Stromal cell of bone marrow (primary cell): ENCODE measurements around the gene IRF7.

Source experiments
- DNase-seq: peaks from one replicate; pipeline ENCODE4 v3.0.0-alpha.2; 2012; ENCODE audit warnings: low read depth

The IRF7 gene

GRCh38 chr11:607971-608659, 7.6 kb downstream of the IRF7 start:
- no peak for DNase-seq

GRCh38 chr11:607020-607780, 8.6 kb downstream of the IRF7 start:
- DNase-seq = no peak

GRCh38 chr11:606245-606644, 9.5 kb downstream of the IRF7 start:
- DNase-seq = no peak

GRCh38 chr11:605286-606129, 10.2 kb downstream of the IRF7 start:
- DNase-seq = no peak

- no peak for DNase-seq
Measured at GRCh38 chr11:603154-603553, 12.6 kb downstream of the IRF7 start.

- no peak for DNase-seq
Measured at GRCh38 chr11:601573-602245, 14.0 kb downstream of the IRF7 start.

- DNase-seq = no peak
Measured at GRCh38 chr11:598005-598680, 17.6 kb downstream of the IRF7 start.

GRCh38 chr11:597166-597725, 18.5 kb downstream of the IRF7 start:
- DNase-seq = no peak

- DNase-seq = no peak
Measured at GRCh38 chr11:596374-596773, 19.4 kb downstream of the IRF7 start.

GRCh38 chr11:595400-595799, 20.4 kb downstream of the IRF7 start:
- no peak for DNase-seq

GRCh38 chr11:593347-593746, 22.4 kb downstream of the IRF7 start:
- DNase-seq = no peak

- DNase-seq = no peak
Measured at GRCh38 chr11:592918-593317, 22.8 kb downstream of the IRF7 start.

GRCh38 chr11:592501-592900, 23.2 kb downstream of the IRF7 start:
- DNase-seq = no peak

GRCh38 chr11:590997-591396, 24.8 kb downstream of the IRF7 start:
- no peak for DNase-seq

GRCh38 chr11:589798-590197, 26.0 kb downstream of the IRF7 start:
- no peak for DNase-seq

GRCh38 chr11:587978-588380, 27.8 kb downstream of the IRF7 start:
- DNase-seq = no peak

GRCh38 chr11:587546-587945, 28.2 kb downstream of the IRF7 start:
- DNase-seq = no peak

- DNase-seq = no peak
Measured at GRCh38 chr11:586376-587316, 29.1 kb downstream of the IRF7 start.

GRCh38 chr11:584287-584686, 31.5 kb downstream of the IRF7 start:
- no peak for DNase-seq

- DNase-seq = no peak
Measured at GRCh38 chr11:581752-582151, 34.0 kb downstream of the IRF7 start.
